ENCODE results near the gene SEC14L2. TPM values are rescaled to one million over a fixed set of nuclear protein-coding genes. Genes with fewer than 3 reads are reported as not detected.

Gene SEC14L2
- total and polyA plus RNA-seq, 2 of the 8 experiments (the other 6 are each of a cell fraction or from before 2014, with no cell fraction given), result 2.8 to 3.2 TPM

- Histone ChIP-seq H4K5ac (ENCODE audit: insufficient read length, low read depth, low read length) (no peak overlapping the region), H3K23ac (ENCODE audit: insufficient read length) (no peak overlapping the region), H3K36me3 (ENCODE audit: control insufficient read depth in 2 of 4, insufficient read depth in 4 of 4, low read length in 3 of 4) (peaks cover 2 to 10% (median 7%) of the 10 kb centered on the region in 4 experiments; a peak in 6 of 8 replicates), H4K8ac (ENCODE audit: extremely low read depth, insufficient read depth, low read length) (no peak overlapping the region), H2BK20ac (ENCODE audit: low read length) (0 out of 2 replicates have a peak overlapping the region, but pooled peaks have one; percentile 32), H3K4me2 (ENCODE audit: insufficient read depth in 1 of 2, low read depth in 2 of 2, low read length in 2 of 2) (no peak overlapping the region), H2BK5ac (ENCODE audit: low read depth, low read length) (no peak overlapping the region), H3K4me3 (ENCODE audit: extremely low read depth in 1 of 4, insufficient read depth in 2 of 4, low read depth in 3 of 4, low read length in 4 of 4) (no peak overlapping the region), H4K91ac (replicated peaks; ENCODE audit: insufficient read length, low read length) (no peak overlapping the region), H3K14ac (ENCODE audit: insufficient read length) (no peak overlapping the region), H3K79me2 (ENCODE audit: control insufficient read depth in 1 of 2, insufficient read depth in 2 of 2, low read length in 2 of 2) (no peaks in the 10 kb centered on the region), H2AK5ac (ENCODE audit: low read depth, low read length) (no peak overlapping the region), H2AFZ (ENCODE audit: low read length) (no peak overlapping the region), H2BK15ac (ENCODE audit: low read length) (no peak overlapping the region), H3K4ac (replicated peaks; ENCODE audit: insufficient read length, low read depth, low read length) (no peak overlapping the region), H3K9ac (replicated peaks in 1 of 4; ENCODE audit: extremely low read depth in 1 of 4, low read depth in 3 of 4, low read length in 3 of 4) (no peak overlapping the region), H4K20me1 (replicated peaks in 1 of 2; ENCODE audit: control insufficient read depth in 1 of 2, insufficient read depth in 2 of 2, low read length in 2 of 2) (peaks cover 0 to 13% of the 10 kb centered on the region in 2 experiments), H3K27me3 (replicated peaks in 1 of 4; ENCODE audit: control insufficient read depth in 3 of 4, extremely low read depth in 1 of 4, insufficient read depth in 3 of 4, low read length in 3 of 4) (no peaks in the 10 kb centered on the region), H3K23me2 (ENCODE audit: low read depth, low read length) (no peaks in the 10 kb centered on the region; the same call in 1 of the 2 replicates), H3K4me1 (replicated peaks in 1 of 4; ENCODE audit: control insufficient read depth in 3 of 4, insufficient read depth in 4 of 4, low read length in 3 of 4) (peaks cover 0 to 10% (median 3%) of the 10 kb centered on the region in 4 experiments; a peak in 4 of 7 replicates), H3K56ac (replicated peaks; ENCODE audit: insufficient read length, low read depth, low read length) (no peak overlapping the region), H2BK120ac (replicated peaks; ENCODE audit: low read depth, low read length) (no peak overlapping the region), H3K27ac (ENCODE audit: low read depth, low read length) (no peak overlapping the region), H2BK12ac (ENCODE audit: low read depth, low read length) (no peak overlapping the region), H3K79me1 (ENCODE audit: low read depth, low read length) (no peaks in the 10 kb centered on the region; the same call in 1 of the 2 replicates), H3K9me3 (ENCODE audit: insufficient read depth in 2 of 2, low read depth in 1 of 2, low read length in 1 of 2) (no peaks in the 10 kb centered on the region), H3K18ac (ENCODE audit: extremely low read depth, low read length) (no peak overlapping the region)
- FAIRE-seq (no peak), DNase-seq (ENCODE audit: low read depth in 1 of 2, low spot score in 2 of 2) (no peak)
- CTCF ChIA-PET (ENCODE audit: partially characterized antibody), result interaction anchor here (1.1 to 12.0 kb wide), 4 partner anchors 8 to 43 kb away, joined by 3 to 164 read pairs (median 16); partner anchors contain the start of gene SEC14L2
- TF ChIP-seq CREB1 (IDR thresholded peaks at IDR 0.05), result no peak
- no peak for TF ChIP-seq POLR2A (IDR thresholded peaks at IDR 0.05; ENCODE audit: control extremely low read depth in 1 of 2, low read depth in 2 of 2, low read length in 2 of 2)
- no peak for TF ChIP-seq SIN3A (conservative IDR thresholded peaks at IDR 0.05 in 1 of 2, IDR thresholded peaks at IDR 0.05 in 1 of 2; ENCODE audit: low read depth in 1 of 2, low read length in 2 of 2)
- no peak for TF ChIP-seq SAP30 (IDR thresholded peaks at IDR 0.05; ENCODE audit: insufficient read depth, insufficient replicate concordance, low read length)
- TF ChIP-seq CBX8 (IDR thresholded peaks at IDR 0.05; ENCODE audit: borderline replicate concordance, low read depth, low read length), result no peak
- POLR2A ChIA-PET (ENCODE audit: partially characterized antibody), result interaction anchor here (1.9 kb wide), 1 partner anchor 9 kb away, joined by 6 read pairs; no protein-coding TSS in a partner anchor
- WGBS, 2 experiments (ENCODE audit: extremely low coverage in 1 of 2, insufficient coverage in 1 of 2, insufficient read length in 1 of 2, insufficient replicate concordance in 2 of 2, low coverage in 1 of 2, low lambda C conversion rate in 2 of 2, missing lambda C conversion rate in 1 of 2), result 74% methylated on average over 2 of the region's 2 CpGs; no CpG with 5 or more reads in 1 of the 2 experiments
Observed at GRCh38 chr22:30432520-30432919, 35.7 kb downstream of the SEC14L2 start.
